HG02870 (cell line): Measurements from ENCODE around the gene RANGAP1.

Source experiments
- ATAC-seq: cut with Tn5 transposase; IDR thresholded peaks from one replicate; pipeline ENCODE4 v1.9.1; 2021; ENCODE audit warnings: mild to moderate bottlenecking, moderate library complexity; ENCODE audit not compliant: unreplicated experiment

The RANGAP1 gene, protein sequence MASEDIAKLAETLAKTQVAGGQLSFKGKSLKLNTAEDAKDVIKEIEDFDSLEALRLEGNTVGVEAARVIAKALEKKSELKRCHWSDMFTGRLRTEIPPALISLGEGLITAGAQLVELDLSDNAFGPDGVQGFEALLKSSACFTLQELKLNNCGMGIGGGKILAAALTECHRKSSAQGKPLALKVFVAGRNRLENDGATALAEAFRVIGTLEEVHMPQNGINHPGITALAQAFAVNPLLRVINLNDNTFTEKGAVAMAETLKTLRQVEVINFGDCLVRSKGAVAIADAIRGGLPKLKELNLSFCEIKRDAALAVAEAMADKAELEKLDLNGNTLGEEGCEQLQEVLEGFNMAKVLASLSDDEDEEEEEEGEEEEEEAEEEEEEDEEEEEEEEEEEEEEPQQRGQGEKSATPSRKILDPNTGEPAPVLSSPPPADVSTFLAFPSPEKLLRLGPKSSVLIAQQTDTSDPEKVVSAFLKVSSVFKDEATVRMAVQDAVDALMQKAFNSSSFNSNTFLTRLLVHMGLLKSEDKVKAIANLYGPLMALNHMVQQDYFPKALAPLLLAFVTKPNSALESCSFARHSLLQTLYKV

DNA sequence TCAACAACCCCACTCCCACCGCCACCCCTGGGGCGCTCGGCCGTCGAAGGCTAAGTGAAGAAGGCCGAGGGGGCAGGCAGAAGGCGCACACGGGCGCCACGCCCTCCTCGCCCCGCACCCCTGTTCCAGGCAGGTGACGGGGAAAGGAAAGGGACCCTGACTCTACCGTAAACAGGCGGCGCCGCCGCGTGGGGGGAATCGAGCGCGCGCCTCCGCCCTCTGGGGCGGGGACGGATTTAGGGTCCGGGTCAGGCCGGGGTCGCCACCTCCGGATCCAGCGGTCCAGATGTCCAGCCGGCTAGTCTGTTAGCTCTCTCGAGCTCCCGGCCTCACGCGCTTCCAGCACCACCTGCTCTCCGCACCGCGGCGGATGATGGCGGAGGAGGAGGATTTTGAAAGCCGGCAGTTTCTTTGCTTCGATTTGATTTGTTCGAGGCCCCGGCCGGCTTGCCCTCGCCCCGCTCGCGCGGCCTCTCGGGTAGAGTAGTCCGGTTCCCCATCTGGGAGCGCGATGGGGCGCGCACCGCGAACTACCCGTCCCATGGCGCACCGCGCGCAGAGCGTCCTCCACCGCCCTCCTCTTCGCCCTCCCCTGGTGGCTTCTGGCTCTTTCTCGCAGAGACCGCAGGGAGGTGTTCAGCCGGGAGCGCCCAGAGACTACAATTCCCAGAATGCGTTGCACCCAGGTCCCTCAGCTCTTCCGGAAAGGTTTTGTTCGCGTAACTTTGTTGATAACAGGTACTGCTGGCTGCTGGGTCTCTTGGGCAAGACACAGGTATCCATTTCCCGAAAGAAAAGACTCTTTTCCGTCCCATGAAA is at the start of gene RANGAP1:
Gene RANGAP1 (minus strand): TSS at position 368 of the 819 bp plus-strand sequence. CDS start 5,143 bp downstream, outside the sequence.
- peak; percentile 93 for ATAC-seq

DNA sequence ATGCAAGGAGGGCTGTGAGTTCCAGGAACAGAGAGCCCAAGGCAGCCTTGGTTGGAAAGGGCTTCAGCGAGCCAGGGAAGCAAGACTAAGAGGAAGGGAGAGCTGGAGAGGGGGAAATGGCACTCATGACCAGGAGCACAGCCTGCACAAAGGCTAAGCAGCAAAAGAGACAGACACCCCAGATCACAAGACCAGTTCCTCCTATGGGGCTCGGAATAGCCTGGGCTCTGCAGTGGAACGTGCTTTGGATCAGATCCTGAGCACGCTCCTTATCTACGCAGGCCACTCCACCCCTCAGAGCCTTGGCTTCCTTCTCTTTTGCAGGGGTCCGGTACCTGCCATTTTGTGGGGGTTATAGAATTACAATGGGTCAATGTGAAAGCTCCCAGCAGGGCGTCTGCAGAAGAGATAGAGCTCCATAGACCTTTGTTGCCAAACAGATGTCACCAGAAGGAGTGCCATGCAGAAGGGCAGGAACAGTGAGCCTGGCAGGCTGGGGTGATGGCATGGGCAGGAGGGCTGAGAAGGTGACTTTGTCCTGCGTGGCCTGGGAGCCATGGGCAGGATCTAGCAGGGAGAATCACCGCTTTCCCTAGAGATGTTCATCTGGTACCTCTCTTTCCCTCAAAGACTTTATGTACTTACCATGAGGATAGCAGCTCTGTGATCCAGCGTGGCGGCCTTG is 49.1 kb upstream of the RANGAP1 start:
- ATAC-seq: no peak

DNA sequence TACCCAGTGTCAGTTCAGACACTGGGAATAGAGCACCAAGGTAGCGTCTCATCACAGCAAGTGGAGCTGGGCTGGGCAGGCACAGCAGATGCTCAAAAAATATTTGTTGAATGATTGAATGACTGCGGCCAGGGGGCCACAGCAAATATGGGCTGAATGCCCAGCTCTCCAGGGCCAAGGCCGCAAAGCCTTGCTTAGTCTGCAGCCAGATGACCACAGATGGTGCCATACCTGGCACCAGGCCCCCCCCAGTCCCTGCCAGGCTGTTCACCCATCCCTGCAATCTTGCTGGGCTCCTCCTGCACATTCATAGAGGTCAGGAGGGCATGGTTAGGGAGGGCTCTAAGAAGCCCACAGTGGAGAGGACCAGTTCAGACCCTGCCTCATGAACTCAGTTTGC is 48.2 kb upstream of the RANGAP1 start:
- ATAC-seq: no peak

DNA sequence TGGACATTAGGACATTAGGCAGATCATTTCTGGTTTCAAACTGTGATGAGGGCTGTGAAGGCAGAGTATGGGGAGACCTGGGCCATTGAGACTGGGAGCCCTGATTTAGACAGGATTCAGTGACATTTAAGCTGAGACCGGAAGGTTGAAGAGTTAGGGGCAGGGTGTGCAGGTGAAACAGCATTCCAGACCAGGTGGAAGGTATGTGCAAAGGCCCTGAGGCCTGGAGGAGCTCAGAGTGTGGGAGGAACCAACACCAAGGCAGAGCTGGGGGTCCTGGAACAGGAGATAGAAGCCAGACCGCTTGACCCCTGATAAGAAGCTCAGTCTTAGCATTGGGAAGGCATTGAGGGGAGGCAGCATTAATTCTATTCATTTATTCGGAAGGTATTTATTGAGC is 47.8 kb upstream of the RANGAP1 start:
- no peak for ATAC-seq

DNA sequence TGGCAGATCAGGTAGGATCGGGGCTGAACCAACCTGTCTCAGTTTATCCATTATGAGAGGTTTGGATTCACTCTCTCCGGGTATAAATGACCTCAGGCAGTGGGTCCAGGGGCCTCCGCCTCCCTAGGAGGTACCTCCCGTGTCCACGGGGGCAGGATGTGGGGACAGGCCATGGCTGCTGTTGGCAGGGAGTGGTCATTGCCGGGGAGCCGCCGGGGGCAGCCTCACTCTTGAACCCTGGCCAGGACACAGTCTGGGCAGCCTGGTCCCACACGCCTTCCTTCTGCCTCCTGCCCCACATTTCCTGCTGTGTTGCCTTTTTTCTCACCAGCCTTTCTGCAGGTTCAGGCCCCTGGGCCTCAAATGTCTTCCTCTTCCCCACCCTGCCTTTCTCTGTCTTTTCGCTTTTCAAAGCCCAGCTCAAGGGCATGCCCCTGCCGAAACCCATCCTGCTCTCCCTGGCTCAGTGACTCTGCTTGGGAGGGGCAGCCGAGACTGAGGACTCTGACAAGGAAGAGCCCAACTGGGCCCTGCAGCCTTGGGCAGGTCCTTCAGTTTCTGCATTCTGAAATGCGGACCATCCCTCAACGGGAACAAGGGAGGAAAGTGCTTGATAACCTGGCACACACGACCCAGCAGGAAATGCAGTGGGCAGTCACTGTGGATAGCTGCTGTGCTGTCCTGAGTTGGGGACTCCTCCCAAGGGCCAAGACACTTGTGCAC is 46.4 kb upstream of the RANGAP1 start:
- no peak for ATAC-seq

DNA sequence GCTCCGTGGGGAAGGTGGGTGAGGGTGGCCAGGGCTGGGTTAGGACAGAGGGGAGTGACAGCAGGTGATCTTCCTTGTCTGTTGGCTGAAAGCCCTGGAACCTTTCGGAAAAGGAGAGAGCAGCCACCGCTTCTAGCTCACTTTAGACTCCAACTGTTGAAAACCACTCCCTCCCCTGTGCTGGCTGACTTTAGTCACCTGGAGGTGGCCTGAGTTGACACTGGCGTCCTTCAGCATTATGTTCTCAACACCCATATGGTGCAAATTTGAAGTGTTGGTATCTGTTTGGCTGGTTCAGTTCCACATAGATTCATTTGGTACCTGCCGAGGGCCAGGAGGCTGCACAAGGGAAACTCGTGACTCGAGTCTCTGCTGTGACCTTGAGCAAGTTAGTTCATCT is 44.2 kb upstream of the RANGAP1 start:
- ATAC-seq: no peak

DNA sequence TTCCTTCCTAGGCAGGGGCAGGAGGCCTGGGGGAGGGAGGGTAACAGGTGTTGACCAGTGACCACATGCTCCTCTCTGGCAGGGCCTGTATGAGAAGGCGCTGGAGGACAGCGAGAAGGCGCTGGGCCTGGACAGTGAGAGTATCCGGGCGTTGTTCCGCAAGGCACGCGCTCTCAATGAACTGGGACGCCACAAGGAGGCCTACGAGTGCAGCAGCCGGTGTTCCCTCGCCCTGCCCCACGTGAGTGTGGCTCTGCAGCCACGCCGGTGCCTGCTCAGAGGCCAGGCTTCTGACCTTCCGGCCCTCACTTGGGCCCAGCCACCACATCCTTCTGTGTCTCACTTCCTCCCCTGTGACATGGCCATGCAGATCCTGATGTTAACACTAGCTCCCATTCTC is 41.1 kb upstream of the RANGAP1 start:
- no peak for ATAC-seq

DNA sequence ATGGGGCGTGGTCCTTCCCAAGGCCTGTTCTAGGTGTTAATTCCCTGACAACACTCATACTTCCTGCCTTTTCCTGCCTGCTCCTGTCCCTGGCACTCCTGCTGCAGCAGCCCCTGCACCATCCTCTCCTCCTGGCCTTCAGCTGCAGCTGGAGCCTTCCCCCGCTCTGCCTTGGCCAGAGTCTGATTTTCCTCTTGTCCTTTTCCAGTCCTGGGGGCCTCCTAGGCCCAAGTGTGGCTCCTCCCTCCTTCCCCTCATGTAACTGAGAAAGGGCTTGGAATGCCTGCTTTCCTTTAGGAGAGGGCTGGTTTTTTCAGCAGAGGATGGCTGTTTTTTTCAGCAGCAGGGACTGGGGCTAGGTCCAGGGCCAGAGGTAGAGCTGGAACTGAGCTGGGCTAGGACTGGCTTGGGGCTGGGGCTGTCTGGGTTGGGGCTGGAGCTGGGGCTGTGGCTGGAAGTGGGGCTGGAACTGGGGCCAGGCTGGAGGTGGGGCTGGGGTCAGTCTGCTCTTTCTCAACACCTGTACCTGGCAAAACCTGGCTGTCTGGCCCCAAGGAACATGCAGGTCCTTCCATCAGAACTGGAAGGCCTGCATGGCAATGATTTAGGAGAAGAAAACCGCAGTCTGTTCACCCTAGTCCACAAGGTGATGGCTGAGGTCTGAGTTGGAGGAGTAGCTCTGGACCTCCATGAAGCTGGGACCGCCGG is 39.0 kb upstream of the RANGAP1 start:
- no peak for ATAC-seq

DNA sequence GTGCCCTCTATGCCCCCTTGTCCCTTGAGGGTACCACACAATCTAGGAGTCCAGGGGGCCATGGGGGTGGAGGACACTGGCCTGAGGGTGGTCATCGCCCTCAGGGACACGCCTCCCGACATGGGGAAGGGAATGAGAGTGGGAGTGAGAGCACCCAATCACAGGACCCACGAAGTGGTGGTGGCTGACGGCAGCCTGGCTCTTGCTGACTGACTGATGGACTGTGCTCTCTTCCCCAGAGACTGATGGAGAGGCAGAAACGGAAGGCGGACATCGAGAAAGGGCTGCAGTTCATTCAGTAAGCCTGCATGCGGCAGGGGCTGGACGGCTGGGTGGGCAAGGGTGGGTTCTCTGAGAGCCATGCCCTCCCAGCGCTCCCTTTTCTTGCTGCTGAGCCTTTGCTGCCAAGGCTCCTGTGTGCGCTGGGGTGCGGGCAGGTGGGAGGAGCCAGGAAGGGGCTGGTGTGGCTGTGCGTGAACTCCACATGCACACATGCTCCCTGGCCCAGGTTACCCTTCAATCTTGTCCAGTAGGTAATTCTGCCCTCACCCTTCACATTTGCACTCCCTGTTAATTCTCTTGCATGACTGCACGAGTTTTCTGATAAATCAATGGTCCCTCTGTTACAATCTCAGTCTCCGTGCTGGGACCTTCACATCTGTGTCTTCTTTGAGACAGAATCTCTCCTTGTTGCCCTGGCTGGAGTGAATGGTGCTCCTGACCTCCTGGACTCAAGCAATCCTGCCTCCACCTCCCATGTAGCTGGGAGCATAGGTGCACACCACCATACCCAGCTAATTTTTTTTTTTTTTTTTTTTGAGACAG is 34.6 kb upstream of the RANGAP1 start:
- ATAC-seq: no peak

DNA sequence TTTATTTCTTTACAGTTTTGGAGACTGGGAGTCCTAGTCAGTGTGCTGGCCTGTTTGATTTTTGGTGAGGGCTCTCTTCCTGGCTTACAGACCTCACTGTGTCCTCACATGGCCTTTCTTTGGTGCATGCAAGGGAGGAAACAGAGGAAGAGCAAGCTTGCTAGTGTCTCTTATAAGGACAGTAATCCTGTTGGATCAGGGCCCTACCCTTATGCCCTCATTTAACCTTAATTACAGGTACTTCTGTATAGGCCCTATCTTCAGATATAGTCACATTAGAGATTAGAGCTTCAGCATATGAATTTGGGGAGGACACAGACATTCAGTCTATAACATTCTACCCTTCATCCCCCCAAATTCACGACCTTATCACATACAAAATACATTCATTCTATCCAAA is 29.6 kb upstream of the RANGAP1 start:
- no peak for ATAC-seq

DNA sequence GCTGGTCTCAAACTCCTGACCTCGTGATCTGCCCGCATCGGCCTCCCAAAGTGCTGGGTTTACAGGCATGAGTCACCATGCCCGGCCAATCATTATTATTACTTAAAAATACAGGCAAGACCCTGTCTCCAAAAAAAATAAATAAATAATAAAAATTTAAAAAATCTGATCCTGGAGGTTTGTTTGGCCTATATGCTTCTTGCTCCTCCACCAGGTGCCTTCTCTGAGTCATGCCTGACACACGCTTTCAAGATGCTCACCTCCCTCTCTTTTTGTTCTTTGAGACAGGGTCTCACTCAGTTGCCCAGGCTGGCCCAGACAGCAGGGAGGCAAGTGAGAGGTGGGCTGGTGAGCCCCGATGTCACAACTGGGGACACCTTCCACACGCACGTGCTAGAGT is 28.8 kb upstream of the RANGAP1 start:
- no peak for ATAC-seq

DNA sequence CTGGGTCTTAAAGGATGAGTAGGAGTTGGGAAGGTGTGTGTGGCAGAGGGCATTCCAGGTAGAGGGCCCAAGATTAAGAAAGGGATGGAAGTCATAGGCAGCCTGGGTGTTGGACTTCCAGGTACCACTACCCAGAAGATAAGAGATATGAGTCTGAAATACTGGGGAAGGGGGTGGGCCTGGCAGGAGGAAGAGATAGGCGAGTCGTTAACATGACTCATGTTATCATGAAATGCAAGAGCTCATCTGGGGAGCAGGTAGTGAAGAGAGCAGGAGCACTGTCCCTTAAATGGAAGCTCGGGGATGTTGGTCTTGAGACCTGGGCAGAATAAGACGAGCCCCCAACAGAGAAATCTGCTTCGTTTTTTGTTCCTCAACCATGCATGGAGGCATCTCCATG is 25.5 kb upstream of the RANGAP1 start:
- no peak for ATAC-seq

DNA sequence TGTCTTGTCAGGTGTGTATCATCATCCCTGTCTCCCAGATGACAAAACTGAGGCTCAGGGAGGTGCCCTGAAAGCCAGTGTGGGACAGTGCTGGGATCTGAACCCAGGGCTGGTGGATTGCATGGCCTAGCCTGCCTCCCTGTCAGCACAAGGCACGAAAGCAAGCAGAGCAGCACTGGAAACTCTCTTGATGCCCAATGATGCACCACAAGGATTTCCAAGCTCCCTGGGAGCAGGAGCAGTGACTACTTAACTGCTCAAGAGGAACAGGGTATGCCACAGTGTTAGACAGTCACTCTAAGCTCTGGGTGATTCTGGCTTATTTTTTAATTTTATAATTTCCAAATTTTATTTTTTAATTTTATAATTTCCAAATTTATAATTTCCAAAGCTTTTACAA is 24.3 kb upstream of the RANGAP1 start:
- no peak for ATAC-seq

DNA sequence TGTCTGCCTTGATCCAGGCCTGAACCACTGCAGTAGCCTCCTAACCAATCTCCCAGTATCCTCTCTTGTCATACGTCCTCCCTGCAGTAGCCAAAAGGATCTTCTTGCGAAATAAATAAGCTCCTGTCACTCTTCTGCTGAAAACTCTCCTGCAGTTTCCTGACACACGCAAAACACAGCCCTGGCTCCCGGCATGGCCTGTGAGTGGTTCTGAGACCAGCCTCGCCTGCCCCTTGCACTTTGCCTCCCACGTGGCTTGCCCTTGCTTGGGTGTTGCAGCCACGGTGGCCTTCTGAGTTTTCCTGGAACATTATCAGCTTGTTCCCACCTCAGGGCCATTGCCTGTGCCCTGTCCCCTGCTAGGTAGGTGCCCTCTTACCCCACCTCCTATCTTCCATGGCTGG is 22.6 kb upstream of the RANGAP1 start:
- ATAC-seq: no peak

DNA sequence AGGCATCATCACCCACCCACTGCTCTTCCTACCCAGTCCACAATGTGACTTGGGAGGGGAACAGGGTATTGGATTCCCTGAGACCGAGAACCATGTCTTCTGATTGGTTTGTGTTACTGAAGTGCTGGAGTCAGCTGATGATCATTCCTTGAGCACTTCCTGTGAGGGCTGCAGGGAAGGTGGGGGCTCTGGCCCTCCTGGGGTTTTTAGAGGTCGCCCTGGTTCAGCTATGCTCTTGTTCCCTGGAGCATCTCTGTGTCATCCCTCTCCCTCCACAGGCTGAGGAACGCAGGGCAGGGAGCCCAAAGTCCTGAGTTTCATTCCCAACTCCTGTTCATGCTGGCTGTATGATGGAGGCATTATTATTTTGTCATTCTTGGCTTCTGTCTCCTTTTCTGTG is 22.1 kb upstream of the RANGAP1 start:
- ATAC-seq: no peak

DNA sequence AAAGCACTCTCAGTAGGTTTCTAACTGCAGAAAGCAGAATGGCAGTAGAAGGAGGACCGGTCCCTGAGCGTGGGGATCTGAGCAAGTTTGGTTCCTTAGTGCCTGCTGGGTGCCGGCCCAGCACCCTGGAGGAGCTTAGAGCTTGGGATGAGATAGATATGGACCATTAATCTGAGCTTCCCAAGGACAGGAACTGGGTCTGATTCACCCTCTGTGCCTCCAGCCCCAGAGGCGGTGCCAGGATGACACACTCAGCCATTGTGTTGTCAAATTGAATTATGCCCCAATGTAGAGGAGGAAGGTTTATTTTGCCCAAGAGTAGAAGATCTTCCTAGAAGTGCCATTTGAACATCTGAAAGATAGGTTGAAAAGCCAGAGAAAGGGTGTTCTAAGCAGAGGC is 19.7 kb upstream of the RANGAP1 start:
- ATAC-seq: no peak

DNA sequence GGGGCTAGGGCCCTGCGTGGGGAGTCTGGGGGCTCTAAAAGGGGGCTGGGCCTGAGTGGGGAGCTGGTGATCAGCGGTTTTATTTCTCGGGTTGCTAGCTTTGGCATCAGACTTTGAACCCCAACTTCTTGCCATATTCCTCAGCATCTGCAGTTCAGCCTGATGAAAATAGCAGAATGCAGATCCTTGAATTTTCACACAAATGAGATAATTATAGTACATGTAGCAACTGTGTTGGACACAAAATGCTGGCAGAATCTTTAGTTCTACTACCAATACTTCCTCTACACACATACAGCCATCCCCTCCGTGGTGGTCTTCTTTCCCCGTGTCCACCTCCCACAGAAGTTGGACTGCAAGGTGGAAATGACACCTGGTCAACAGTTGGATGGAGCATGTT is 16.8 kb upstream of the RANGAP1 start:
- ATAC-seq: no peak

DNA sequence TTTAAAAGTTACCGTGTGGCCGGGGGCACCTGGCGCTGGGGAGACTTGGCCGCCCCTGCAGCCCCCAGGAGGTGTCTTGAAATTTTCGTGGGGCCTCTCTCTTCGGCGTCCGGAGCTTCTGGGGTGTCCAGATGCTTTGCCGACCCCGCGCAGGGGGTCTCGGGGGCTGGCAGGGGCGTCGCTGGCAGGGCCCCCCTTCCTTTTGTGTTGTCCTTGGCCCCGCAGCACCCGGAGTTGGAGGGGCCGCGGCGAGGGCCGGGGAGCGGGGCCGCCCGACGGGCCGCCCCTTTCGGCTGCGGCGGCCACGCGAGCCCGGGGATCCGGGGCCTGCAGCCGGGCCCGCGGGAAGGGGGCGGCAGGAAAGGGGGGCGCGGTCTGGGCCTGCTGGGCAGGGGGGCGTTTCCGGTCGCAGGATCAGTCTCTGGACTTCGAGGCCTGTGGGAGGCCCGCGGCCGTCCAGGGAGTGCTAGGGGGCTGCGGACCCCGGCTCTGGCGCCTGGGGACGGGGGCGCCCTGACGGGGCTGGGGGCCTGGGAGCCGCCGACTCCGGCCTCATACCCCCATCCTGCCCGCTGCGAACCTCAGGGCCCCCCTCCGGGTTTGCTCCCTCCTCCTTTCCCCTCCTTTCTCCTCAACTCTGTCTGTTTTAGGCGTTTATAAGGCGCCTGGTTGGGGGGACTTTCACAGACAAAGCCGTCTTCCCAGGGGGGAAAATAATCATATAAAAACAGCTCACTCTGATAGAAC is 16.2 kb upstream of the RANGAP1 start:
- ATAC-seq: no peak
